GM10266 (cell line): ENCODE measurements around the gene ZEB1.

ENCODE experiments used
- DNase-seq: peaks from one replicate; pipeline ENCODE4 v3.0.0; 2012; ENCODE audit errors: extremely low spot score
- CTCF ChIP-seq: IDR thresholded peaks from 2 replicates; pipeline ENCODE4 v1.5.1; 2012; ENCODE audit warnings: mild to moderate bottlenecking, low read depth; ENCODE audit not compliant: control insufficient read depth, insufficient read depth; ENCODE audit errors: missing control alignments

Gene ZEB1

GRCh38 chr10:31508882-31509281 lies 189.9 kb downstream of the ZEB1 start:
- no peak for TF ChIP-seq CTCF
- DNase-seq = no peak

GRCh38 chr10:31509989-31510388 lies 191.0 kb downstream of the ZEB1 start:
- TF ChIP-seq CTCF = no peak
- no peak for DNase-seq

- no peak for TF ChIP-seq CTCF
- DNase-seq = no peak
Observed at GRCh38 chr10:31515116-31515515, 196.1 kb downstream of the ZEB1 start.

- TF ChIP-seq CTCF = no peak
- DNase-seq = no peak
Observed at GRCh38 chr10:31515819-31516402, 196.9 kb downstream of the ZEB1 start.

GRCh38 chr10:31520986-31521831 lies 202.2 kb downstream of the ZEB1 start:
- no peak for TF ChIP-seq CTCF
- no peak for DNase-seq

GRCh38 chr10:31522820-31523219 lies 203.8 kb downstream of the ZEB1 start:
- DNase-seq = no peak
- TF ChIP-seq CTCF = no peak

GRCh38 chr10:31524460-31524859 lies 205.4 kb downstream of the ZEB1 start:
- DNase-seq = no peak
- TF ChIP-seq CTCF = no peak
